Mucosa of rectum (tissue), 2 donors: Measurements from ENCODE around the gene RGS5.

Experiments used
- H3K27ac ChIP-seq, 2 donors: one replicate each; pipeline ENCODE4 v1.7.0; 2013; ENCODE audit warnings: inconsistent platforms in 2 of 2, low read depth in 2 of 2, low read length in 2 of 2
- H3K27me3 ChIP-seq, 2 donors: one replicate each; pipeline ENCODE4 v1.7.0; 2013; ENCODE audit warnings: low read length in 2 of 2; ENCODE audit not compliant: control insufficient read depth in 2 of 2, insufficient read depth in 2 of 2
- H3K36me3 ChIP-seq, 2 donors: one replicate each; pipeline ENCODE4 v1.7.0; 2013; ENCODE audit warnings: low read length in 2 of 2; ENCODE audit not compliant: control insufficient read depth in 2 of 2, insufficient read depth in 2 of 2
- H3K4me1 ChIP-seq, 2 donors: one replicate each; pipeline ENCODE4 v1.7.0; 2013; ENCODE audit warnings: low read length in 2 of 2, mild to moderate bottlenecking in 1 of 2; ENCODE audit not compliant: control insufficient read depth in 2 of 2, insufficient read depth in 2 of 2
- H3K4me3 ChIP-seq, 2 donors: one replicate each; pipeline ENCODE4 v1.7.0; 2013; ENCODE audit warnings: low read length in 2 of 2
- H3K9ac ChIP-seq, 2 donors: one replicate each; pipeline ENCODE4 v1.7.0; 2013; ENCODE audit warnings: low read length in 2 of 2, low read depth in 1 of 2, mild to moderate bottlenecking in 1 of 2
- H3K9me3 ChIP-seq, 2 donors: one replicate each; pipeline ENCODE4 v1.7.0; 2013; ENCODE audit warnings: low read length in 2 of 2; ENCODE audit not compliant: control insufficient read depth in 2 of 2
- donor health status: healthy.
- donor health status: Normal muscosa, but diverticular disease.

The RGS5 gene

DNA sequence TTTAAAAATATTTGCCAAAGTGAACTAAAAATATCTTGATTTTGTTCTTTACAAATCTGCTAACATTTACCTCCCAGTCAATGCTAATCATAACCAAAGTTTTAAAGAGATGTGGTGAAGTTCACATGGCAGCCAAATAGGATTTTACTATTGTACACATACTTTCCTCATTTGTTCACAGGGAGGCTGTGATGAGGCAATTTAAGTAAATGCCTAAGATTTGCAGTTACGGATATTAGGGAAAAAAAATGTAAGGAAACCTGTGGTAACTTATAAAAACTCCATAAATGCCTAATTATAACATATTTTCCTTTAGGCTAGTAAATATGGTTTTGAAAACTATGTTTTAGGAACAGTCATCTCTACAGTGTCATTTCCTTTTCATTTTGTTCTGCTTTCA is 32.4 kb downstream of the RGS5 start:
- no peaks in the 10 kb centered on the region for H3K27me3 ChIP-seq
- no peak overlapping the region for H3K4me3 ChIP-seq
- no peak overlapping the region for H3K9ac ChIP-seq
- no peaks in the 10 kb centered on the region for H3K36me3 ChIP-seq
- H3K4me1 ChIP-seq: no peaks in the 10 kb centered on the region
- H3K27ac ChIP-seq: no peak overlapping the region
- H3K9me3 ChIP-seq: no peaks in the 10 kb centered on the region

DNA sequence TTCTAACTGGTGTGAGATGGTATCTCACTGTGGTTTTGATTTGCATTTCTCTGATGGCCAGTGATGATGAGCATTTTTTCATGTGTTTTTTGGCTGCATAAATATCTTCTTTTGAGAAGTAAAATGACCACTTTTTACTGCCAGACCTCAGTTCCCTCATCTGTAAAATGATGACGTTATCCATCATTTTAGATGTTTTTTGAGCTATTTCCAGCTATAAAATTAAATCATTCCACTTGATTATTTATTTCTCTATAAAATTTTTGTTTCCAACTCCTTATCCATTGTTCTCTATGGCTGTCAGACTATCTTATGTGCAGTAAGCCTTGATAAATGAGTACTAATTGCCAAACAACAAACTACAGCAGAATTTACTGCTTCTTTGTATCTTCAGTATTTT is 33.2 kb downstream of the RGS5 start:
- Histone ChIP-seq H3K4me3 (no peak overlapping the region), H3K9ac (no peak overlapping the region), H3K27me3 (no peaks in the 10 kb centered on the region), H3K4me1 (no peaks in the 10 kb centered on the region), H3K36me3 (no peaks in the 10 kb centered on the region), H3K27ac (no peak overlapping the region), H3K9me3 (no peaks in the 10 kb centered on the region)

DNA sequence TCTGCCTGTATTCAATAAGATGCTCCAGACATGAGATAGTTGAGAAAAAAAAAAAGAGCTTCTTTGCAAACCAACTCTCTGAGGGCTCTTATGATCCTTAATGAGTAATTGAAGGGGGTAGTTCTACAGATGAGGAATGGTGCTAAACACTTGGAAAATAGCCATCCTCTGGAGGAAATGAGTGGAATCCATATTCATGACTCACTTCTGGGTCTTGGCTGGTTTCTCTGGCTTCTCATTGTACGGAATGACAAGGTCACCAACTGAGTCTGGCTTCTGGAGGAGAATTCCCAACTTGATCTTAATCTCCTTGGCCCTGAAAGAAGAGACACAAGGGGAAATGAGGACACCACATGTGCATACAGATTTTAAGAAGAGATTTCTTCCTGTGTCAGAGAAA is 34.7 kb downstream of the RGS5 start:
- Histone ChIP-seq H3K4me3 (no peak overlapping the region), H3K4me1 (no peaks in the 10 kb centered on the region), H3K9ac (no peak overlapping the region), H3K9me3 (no peaks in the 10 kb centered on the region), H3K27ac (no peak overlapping the region), H3K27me3 (no peaks in the 10 kb centered on the region), H3K36me3 (no peaks in the 10 kb centered on the region)

DNA sequence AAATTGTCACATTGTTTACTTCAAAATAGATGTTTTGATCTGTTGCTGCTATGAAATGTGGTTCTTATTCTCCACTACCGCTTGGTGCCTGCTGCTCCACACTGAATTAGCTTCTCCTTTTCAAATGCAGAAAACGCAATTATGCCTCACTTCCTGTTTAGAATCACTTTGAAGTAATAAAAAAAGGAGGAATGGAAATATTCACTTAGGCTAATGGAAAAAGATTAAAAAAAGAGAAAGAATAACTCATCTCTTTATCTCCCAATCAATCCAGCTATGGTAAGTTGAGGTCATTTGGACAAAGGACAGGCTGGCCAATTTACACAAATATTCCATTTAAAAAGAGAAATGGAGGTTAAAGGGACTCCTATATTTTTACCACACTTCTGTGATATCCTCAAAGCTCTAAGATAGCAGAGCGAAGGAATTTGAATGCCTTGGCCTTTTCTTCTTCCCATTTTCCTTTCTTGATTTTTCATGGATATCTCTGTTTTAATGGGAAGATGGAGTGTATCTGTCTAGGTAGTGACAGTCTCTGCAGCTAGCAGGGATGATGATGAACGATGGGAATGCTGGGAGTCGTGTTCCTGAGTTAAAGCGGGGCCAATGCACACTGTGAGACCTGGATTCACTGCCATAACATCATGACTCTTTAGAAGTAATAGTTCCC is 35.7 kb downstream of the RGS5 start:
- Histone ChIP-seq H3K36me3 (no peaks in the 10 kb centered on the region), H3K27me3 (no peaks in the 10 kb centered on the region), H3K9ac (no peak overlapping the region), H3K27ac (no peak overlapping the region), H3K4me3 (no peak overlapping the region), H3K4me1 (no peaks in the 10 kb centered on the region), H3K9me3 (no peaks in the 10 kb centered on the region)

DNA sequence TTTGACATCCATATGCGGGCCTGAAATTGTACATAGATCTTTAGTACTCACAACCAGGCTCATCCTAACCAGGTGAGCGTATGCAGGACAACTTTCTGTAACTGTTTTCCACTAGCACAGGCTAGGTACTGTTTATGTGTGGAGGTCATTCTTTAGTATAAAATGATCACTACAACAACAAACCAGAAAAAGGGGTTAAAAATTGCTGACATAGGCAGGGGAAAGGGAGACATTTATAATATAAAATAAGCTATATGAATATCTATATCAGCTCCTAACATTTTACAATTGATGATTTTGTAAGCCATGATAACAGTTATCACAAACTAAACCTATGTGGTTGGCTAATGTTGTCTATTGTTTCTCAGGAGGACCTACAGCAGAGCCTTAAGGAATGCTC is 37.6 kb downstream of the RGS5 start:
- Histone ChIP-seq H3K4me3 (no peak overlapping the region), H3K9me3 (no peaks in the 10 kb centered on the region), H3K27me3 (no peaks in the 10 kb centered on the region), H3K27ac (no peak overlapping the region), H3K36me3 (no peaks in the 10 kb centered on the region), H3K4me1 (no peaks in the 10 kb centered on the region), H3K9ac (no peak overlapping the region)

DNA sequence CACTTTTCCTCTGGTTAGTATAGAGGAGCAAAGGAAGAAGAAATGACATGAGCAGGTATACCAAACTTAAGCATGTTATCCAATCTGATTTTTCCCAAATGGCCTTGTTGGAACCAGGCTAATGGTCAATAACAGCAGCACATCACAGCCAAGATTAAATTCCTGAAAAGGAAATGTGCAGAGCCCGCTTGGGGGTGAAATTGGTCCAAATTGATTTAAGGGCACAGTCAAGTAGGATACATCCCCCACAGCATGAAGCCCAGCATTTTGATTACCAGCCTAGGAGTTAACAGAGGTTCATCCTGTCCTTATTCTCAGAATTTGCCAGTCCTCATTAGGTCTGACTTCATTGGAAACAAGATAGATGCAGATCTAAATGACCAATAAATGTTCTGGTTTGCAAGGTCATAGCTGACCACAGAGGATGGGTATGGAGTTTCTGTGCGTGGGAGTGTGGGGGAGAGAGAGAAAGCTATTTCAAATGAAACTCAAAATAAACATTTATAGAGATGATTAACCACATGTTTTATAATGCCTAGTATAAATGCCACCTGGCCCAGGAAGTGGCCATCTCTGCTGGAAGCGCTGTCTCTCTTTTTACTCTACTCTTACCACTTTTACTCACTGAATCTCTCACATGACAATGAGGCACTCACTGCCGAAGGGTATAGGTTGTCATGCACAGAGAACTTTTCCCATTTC is 38.7 kb downstream of the RGS5 start:
- Histone ChIP-seq H3K9ac (no peak overlapping the region), H3K27ac (no peak overlapping the region), H3K9me3 (no peaks in the 10 kb centered on the region), H3K4me1 (no peaks in the 10 kb centered on the region), H3K27me3 (no peaks in the 10 kb centered on the region), H3K36me3 (no peaks in the 10 kb centered on the region), H3K4me3 (no peak overlapping the region)

DNA sequence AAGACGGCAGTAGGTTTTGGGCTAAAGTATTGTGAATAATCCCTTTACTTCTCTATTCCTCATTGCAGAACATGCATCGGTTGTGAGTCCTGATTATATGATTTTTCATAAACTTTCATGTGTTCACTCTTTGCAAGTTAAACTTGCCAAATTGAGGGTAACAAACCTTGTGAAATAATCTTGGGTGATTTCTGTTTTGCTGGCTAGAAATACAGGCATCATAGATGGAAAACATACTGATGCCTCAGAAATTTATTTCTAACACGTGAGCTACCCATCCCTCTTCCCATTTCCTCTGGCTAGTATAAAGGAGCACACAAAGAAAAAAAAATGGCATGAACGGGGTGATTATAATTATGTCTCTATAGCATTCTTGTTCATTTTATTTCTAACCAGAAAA is 39.6 kb downstream of the RGS5 start:
- H3K9ac ChIP-seq: no peak overlapping the region
- H3K9me3 ChIP-seq: no peaks in the 10 kb centered on the region
- H3K4me3 ChIP-seq: no peak overlapping the region
- no peak overlapping the region for H3K27ac ChIP-seq
- no peaks in the 10 kb centered on the region for H3K27me3 ChIP-seq
- H3K4me1 ChIP-seq: no peaks in the 10 kb centered on the region
- H3K36me3 ChIP-seq: no peaks in the 10 kb centered on the region

DNA sequence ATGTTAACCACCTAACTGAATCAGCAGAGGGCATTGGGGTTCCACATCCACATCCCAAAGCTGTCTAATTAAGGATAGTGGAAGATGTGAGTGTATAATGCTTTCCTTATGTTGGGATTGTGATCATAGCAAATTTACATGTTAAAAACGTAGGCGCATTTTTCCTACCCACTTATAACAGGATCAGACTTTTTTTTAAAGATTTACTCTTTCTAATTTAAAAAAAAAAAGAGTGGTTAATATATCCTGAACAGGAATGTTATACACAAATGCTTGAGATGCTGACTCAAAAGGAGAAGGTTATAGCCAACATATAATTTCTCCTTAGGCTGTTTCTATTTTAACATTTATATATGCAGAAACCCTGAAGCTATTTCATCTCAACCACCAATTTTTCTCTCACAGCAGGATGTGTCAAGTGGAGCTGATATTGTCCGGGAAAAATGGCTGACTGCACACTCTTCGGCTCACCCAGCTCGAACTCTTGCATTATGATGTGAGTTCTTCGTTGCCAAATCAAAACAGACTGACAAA is 40.3 kb downstream of the RGS5 start:
- no peaks in the 10 kb centered on the region for H3K4me1 ChIP-seq
- H3K36me3 ChIP-seq: no peaks in the 10 kb centered on the region
- no peak overlapping the region for H3K4me3 ChIP-seq
- H3K9me3 ChIP-seq: no peaks in the 10 kb centered on the region
- H3K27me3 ChIP-seq: no peaks in the 10 kb centered on the region
- H3K9ac ChIP-seq: no peak overlapping the region
- no peak overlapping the region for H3K27ac ChIP-seq

DNA sequence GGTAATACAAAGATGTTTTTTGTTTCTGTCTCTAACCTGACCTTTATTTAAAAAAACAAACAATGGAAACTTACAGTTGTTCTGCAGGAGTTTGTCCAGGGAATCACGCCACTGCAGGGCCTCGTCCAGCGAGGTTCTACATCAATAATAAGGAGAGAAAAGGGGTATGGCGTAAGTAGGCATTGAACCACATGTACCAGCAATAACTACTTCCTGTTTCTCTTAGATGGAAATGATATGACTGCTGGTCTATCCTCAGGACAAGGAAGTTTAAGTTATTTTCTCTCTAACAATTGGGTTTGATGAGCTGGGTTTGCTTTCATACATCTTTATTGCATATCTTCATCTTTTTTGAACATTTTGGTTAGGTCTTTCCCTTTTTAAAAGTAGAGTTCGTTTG is 40.9 kb downstream of the RGS5 start:
- no peaks in the 10 kb centered on the region for H3K27me3 ChIP-seq
- H3K9me3 ChIP-seq: no peaks in the 10 kb centered on the region
- no peak overlapping the region for H3K9ac ChIP-seq
- no peak overlapping the region for H3K4me3 ChIP-seq
- no peaks in the 10 kb centered on the region for H3K4me1 ChIP-seq
- no peak overlapping the region for H3K27ac ChIP-seq
- no peaks in the 10 kb centered on the region for H3K36me3 ChIP-seq

DNA sequence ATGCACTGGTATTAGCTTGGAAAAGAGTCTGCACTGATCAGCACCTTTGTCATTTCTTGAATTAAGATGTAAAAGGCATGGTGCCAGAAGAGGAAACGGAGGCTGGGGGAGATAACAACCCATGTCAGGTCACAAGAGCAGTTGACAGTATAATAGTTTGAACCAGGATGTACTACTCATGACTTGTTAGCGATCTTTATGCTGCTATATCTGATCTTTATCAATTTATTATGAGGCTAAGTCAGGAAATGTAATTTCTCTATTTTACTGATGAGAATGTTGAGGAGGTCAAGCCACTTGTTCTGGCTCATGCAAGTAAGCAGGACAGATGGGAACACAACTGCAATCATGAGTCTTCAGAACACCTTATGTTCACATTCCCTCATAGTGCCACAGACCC is 41.4 kb downstream of the RGS5 start:
- no peak overlapping the region for H3K4me3 ChIP-seq
- no peak overlapping the region for H3K27ac ChIP-seq

More for the DNA sequence above, 41.4 kb downstream of the RGS5 start:
- no peaks in the 10 kb centered on the region for H3K27me3 ChIP-seq
- no peaks in the 10 kb centered on the region for H3K4me1 ChIP-seq
- no peaks in the 10 kb centered on the region for H3K9me3 ChIP-seq
- H3K9ac ChIP-seq: no peak overlapping the region
- H3K36me3 ChIP-seq: no peaks in the 10 kb centered on the region
